HG03342 (cell line): ENCODE results near the gene GAS2L1.

Source experiments
- ATAC-seq: cut with Tn5 transposase; IDR thresholded peaks from one replicate; pipeline ENCODE4 v1.9.1; 2021; ENCODE audit warnings: mild to moderate bottlenecking, moderate library complexity; ENCODE audit not compliant: unreplicated experiment

Gene GAS2L1

GRCh38 chr22:29308791-29309262, 2.4 kb downstream of the GAS2L1 start:
- no peak for ATAC-seq

GRCh38 chr22:29309332-29310064, 3.0 kb downstream of the GAS2L1 start:
- ATAC-seq = no peak

GRCh38 chr22:29310065-29310862, 3.8 kb downstream of the GAS2L1 start:
- ATAC-seq = no peak

GRCh38 chr22:29310863-29311339, 4.5 kb downstream of the GAS2L1 start:
- ATAC-seq = no peak

- no peak for ATAC-seq
Measured at GRCh38 chr22:29311464-29312217, 5.2 kb downstream of the GAS2L1 start.

- no peak for ATAC-seq
Measured at GRCh38 chr22:29312218-29313125, 6.0 kb downstream of the GAS2L1 start.

GRCh38 chr22:29313126-29313575, 6.7 kb downstream of the GAS2L1 start:
- ATAC-seq = no peak

- no peak for ATAC-seq
Measured at GRCh38 chr22:29313576-29314466, 7.4 kb downstream of the GAS2L1 start.

GRCh38 chr22:29314537-29315285, 8.3 kb downstream of the GAS2L1 start:
- no peak for ATAC-seq

GRCh38 chr22:29315286-29316140, 9.1 kb downstream of the GAS2L1 start, which contains the start of gene RASL10A:
RASL10A (minus strand) TSS chr22:29315697; CDS start chr22:29315246, 451 bp downstream.
- no peak for ATAC-seq

- ATAC-seq = no peak
Measured at GRCh38 chr22:29316141-29316828, 9.8 kb downstream of the GAS2L1 start.

GRCh38 chr22:29317827-29318454, 11.5 kb downstream of the GAS2L1 start:
- ATAC-seq = no peak

- no peak for ATAC-seq
Measured at GRCh38 chr22:29319072-29319471, 12.6 kb downstream of the GAS2L1 start.

- no peak for ATAC-seq
Measured at GRCh38 chr22:29320546-29320945, 14.1 kb downstream of the GAS2L1 start.

GRCh38 chr22:29323641-29324040, 17.2 kb downstream of the GAS2L1 start:
- ATAC-seq = no peak

GRCh38 chr22:29325356-29325755, 18.9 kb downstream of the GAS2L1 start:
- ATAC-seq = no peak
